ENCODE results near the gene CD19.

DNA sequence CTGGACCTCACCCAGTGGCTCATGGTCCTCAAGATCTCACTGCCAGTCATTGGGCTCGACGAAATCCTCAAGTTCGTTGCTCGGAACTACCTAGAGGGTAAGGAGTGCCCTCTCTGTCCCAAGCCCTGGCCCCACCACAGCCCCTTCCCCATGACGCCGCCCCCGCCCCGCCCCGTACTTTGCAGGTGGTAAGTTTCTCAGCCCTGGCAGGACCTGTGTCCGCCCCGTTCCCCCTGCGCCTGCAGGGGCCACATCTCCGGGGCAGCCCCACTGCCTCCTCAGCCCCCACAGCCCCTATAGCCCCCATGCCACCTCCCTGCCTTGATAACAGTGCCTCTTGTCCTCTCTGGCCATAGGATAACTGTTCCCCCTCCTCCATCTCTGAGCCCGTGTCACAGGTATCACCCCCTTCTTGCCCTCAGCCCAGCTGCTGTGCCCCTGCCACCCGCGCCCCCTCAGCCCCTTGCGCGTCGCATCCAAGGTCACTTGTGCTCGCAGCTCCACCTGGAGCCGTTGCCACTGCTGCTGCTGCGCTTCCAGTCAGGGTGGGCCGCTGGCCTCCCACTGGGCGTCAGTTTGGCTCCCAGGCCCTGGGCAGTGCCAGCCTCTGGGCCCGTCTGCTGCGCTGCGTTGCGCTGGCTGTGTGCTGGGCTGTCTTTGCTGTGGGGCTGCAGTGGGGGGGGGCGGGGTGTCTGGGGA is 28.3 kb upstream of the CD19 start:
- TF ChIP-seq, protein P1, sequence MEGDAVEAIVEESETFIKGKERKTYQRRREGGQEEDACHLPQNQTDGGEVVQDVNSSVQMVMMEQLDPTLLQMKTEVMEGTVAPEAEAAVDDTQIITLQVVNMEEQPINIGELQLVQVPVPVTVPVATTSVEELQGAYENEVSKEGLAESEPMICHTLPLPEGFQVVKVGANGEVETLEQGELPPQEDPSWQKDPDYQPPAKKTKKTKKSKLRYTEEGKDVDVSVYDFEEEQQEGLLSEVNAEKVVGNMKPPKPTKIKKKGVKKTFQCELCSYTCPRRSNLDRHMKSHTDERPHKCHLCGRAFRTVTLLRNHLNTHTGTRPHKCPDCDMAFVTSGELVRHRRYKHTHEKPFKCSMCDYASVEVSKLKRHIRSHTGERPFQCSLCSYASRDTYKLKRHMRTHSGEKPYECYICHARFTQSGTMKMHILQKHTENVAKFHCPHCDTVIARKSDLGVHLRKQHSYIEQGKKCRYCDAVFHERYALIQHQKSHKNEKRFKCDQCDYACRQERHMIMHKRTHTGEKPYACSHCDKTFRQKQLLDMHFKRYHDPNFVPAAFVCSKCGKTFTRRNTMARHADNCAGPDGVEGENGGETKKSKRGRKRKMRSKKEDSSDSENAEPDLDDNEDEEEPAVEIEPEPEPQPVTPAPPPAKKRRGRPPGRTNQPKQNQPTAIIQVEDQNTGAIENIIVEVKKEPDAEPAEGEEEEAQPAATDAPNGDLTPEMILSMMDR (IDR thresholded peaks at IDR 0.05), result no peak
- no peak for TF ChIP-seq POLR2A (IDR thresholded peaks at IDR 0.05)
